Stimulated activated CD8-positive, alpha-beta memory T cell treated with anti-CD3 and anti-CD28 coated beads, Interleukin-15, amount 100 ng/mL, for 4 hours (primary cell): ENCODE results near the gene KIF9.
"Not testable (repeated sequence)": the region's sequence is repeated elsewhere in the genome, so short reads cannot be mapped to it uniquely, and the experiment has no call there.

Experiments used
- DNase-seq, 2 donors: peaks; one replicate each; pipeline ENCODE4 v3.0.0-alpha.2; 2020; ENCODE audit warnings: low read depth in 2 of 2

Gene KIF9

GRCh38 chr3:47250309-47251060 lies 32.1 kb downstream of the KIF9 start:
- no peak for DNase-seq

- DNase-seq, result no peak
These were observed 35.2 kb downstream of the KIF9 start for GRCh38 chr3:47247131-47248064.

GRCh38 chr3:47245271-47245670 lies 37.3 kb downstream of the KIF9 start:
- DNase-seq, result no peak

GRCh38 chr3:47244531-47245100 lies 38.0 kb downstream of the KIF9 start:
- no peak for DNase-seq

- DNase-seq, result no peak
These were observed 39.0 kb downstream of the KIF9 start for GRCh38 chr3:47243419-47244147.

- no peak for DNase-seq
These were observed 42.7 kb downstream of the KIF9 start for GRCh38 chr3:47239929-47240328.

- no peak for DNase-seq
These were observed 44.6 kb downstream of the KIF9 start for GRCh38 chr3:47238017-47238416.

GRCh38 chr3:47228088-47228487 lies 54.5 kb downstream of the KIF9 start:
- no peak for DNase-seq

GRCh38 chr3:47227678-47228077 lies 54.9 kb downstream of the KIF9 start:
- DNase-seq, result no peak

GRCh38 chr3:47225310-47225906 lies 57.2 kb downstream of the KIF9 start:
- DNase-seq, result no peak

GRCh38 chr3:47223755-47224154 lies 58.8 kb downstream of the KIF9 start:
- DNase-seq, result no peak

- DNase-seq, result no peak
These were observed 60.8 kb downstream of the KIF9 start for GRCh38 chr3:47221798-47222197.

- DNase-seq, result no peak
These were observed 71.7 kb downstream of the KIF9 start for GRCh38 chr3:47210863-47211405.

GRCh38 chr3:47206022-47206421 lies 76.6 kb downstream of the KIF9 start:
- not testable (repeated sequence) for DNase-seq

- no peak for DNase-seq
These were observed 77.7 kb downstream of the KIF9 start for GRCh38 chr3:47204875-47205274.

GRCh38 chr3:47202542-47202941 lies 80.1 kb downstream of the KIF9 start:
- DNase-seq, result no peak

- DNase-seq, result no peak
These were observed 85.3 kb downstream of the KIF9 start for GRCh38 chr3:47197287-47197686.

- no peak for DNase-seq
These were observed 87.6 kb downstream of the KIF9 start for GRCh38 chr3:47194994-47195393.

- DNase-seq, result no peak
These were observed 88.4 kb downstream of the KIF9 start for GRCh38 chr3:47193871-47194859.

GRCh38 chr3:47186285-47186684 lies 96.3 kb downstream of the KIF9 start:
- DNase-seq, result no peak
